ENCODE measurements around the gene CDKN2B-AS1.

The CDKN2B-AS1 gene

DNA sequence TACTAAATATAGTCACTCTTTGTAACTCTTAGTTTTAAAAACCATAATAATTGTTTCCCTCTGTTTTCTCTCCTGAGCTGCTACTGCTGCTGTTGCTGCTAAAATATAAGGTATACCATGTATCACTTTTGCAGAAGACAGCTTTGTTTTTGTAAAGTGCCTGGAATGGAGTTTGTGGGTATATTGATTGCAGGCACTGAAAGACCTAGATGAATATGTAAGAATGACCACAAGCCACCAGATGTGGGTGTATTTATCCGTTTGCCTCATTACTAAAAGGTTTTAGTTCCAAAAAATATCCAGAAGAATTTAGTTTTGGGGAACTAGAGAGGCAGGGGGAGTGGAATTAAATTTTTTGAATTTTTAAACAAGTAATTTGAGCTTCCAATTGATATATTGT is 165.6 kb downstream of the CDKN2B-AS1 start:
- DNase-seq = no peak

DNA sequence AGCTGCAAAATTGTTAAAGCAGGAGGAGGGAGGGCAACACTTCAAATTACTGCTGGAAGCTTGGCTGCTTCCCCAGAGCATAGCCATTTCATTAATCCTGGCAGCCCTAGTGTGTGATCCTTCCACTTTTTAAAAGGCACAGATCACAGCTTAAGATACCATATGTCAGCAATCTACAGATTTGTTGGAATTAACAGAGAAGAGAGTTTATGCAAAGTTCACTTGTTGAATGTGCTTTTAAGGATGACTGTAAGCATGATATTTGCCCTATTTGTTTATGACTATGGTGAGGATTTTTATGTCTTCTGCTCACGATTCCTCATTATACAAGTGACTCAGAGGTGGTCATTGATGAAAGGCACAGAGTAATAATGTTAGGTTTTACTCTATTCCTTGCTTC is 170.6 kb downstream of the CDKN2B-AS1 start:
- DNase-seq = no peak

GRCh38 chr9:22169243-22169642 is 174.7 kb downstream of the CDKN2B-AS1 start:
- DNase-seq = no peak

- no peak for DNase-seq
Observed at GRCh38 chr9:22169727-22170503, 175.3 kb downstream of the CDKN2B-AS1 start.
